Measurements from ENCODE around the gene PGP. TPM values are rescaled to one million over a fixed set of nuclear protein-coding genes. Genes with fewer than 3 reads are reported as not detected.

The PGP gene
- total RNA-seq, 1 experiment from 2014 or later: 32.6 TPM

GRCh38 chr16:2238150-2238837 lies 23.7 kb upstream of the PGP start:
- Histone ChIP-seq H3K4me1 (ENCODE audit: control insufficient read depth in 1 of 2, insufficient read depth in 2 of 2, low read length in 2 of 2) (peaks cover 0 to 14% of the 10 kb centered on the region in 2 experiments; a peak in 3 of 4 replicates), H3K27me3 (ENCODE audit: insufficient read depth, low read length) (no peaks in the 10 kb centered on the region), H4K20me1 (ENCODE audit: insufficient read depth) (no peaks in the 10 kb centered on the region), H3K4me2 (ENCODE audit: low read length) (no peak overlapping the region), H3K9me2 (ENCODE audit: insufficient read depth) (no peaks in the 10 kb centered on the region), H3K27ac (ENCODE audit: low read depth, low read length) (no peak overlapping the region; the same call in 1 of the 2 replicates), H2AFZ (ENCODE audit: low read depth, low read length, poor library complexity, severe bottlenecking) (no peak overlapping the region), H3K9me3 (ENCODE audit: control insufficient read depth in 1 of 2, insufficient read depth in 1 of 2, low read depth in 1 of 2, low read length in 2 of 2) (no peaks in the 10 kb centered on the region), H3K9ac (ENCODE audit: low read length) (no peak overlapping the region), H3K36me3 (ENCODE audit: control insufficient read depth in 1 of 2, insufficient read depth in 2 of 2, low read length in 2 of 2) (peaks cover 4 to 15% of the 10 kb centered on the region in 2 experiments; a peak in 2 of 4 replicates), H3K4me3 (replicated peaks in 1 of 2; ENCODE audit: low read depth in 1 of 2, low read length in 2 of 2) (no peak overlapping the region), H3K79me2 (ENCODE audit: insufficient read depth, low read length) (peaks cover 2% of the 10 kb centered on the region; the same call in 1 of the 2 replicates)
- BruUV-seq (replicated peaks): no TSS peak
- DNase-seq (ENCODE audit: low read depth, low spot score) (no peak), ATAC-seq (peak; percentile 14)
- intact Hi-C loops (cut with micrococcal nuclease): no loop called here
- ChIA-PET RAD21 (ENCODE audit: low non-redundant PET in 1 of 2, low total read pairs in 2 of 2, uncharacterized antibody in 2 of 2, unreplicated experiment in 2 of 2) (interaction anchor here in 1 of 2 experiments (0.8 kb wide), 1 partner anchor 43 kb away, joined by 3 read pairs; no protein-coding TSS in a partner anchor), POLR2A (interaction anchor here (1.2 to 1.5 kb wide), 2 partner anchors 12 to 13 kb away, joined by 6 to 8 read pairs; partner anchors contain the start of gene ECI1), CTCF (no interaction called here)
- TF ChIP-seq CBX3 (IDR thresholded peaks at IDR 0.05; ENCODE audit: low read depth): no peak
- TF ChIP-seq CEBPB (IDR thresholded peaks at IDR 0.05; ENCODE audit: low read depth): no peak
- TF ChIP-seq FOSL1 (IDR thresholded peaks at IDR 0.05; ENCODE audit: low read depth): no peak
- no peak for TF ChIP-seq POLR2AphosphoS5 (IDR thresholded peaks at IDR 0.05; ENCODE audit: low read depth, low read length)
- TF ChIP-seq CTCF (IDR thresholded peaks at IDR 0.05 in 2 of 3, conservative IDR thresholded peaks at IDR 0.05 in 1 of 3; ENCODE audit: borderline replicate concordance in 1 of 3, insufficient read depth in 1 of 3, low read depth in 2 of 3, low read length in 2 of 3): no peak
- TF ChIP-seq EGR1 (IDR thresholded peaks at IDR 0.05; ENCODE audit: low read depth): no peak
- no peak for TF ChIP-seq MAX (IDR thresholded peaks at IDR 0.05)
- no peak for TF ChIP-seq ZBTB33 (IDR thresholded peaks at IDR 0.05; ENCODE audit: extremely low read depth, insufficient replicate concordance, low read length)
- no peak for TF ChIP-seq EZH2 (IDR thresholded peaks at IDR 0.05)
- no peak for TF ChIP-seq POLR2A (IDR thresholded peaks at IDR 0.05; ENCODE audit: borderline replicate concordance, extremely low read depth, insufficient read depth, insufficient read length)
- TF ChIP-seq TCF7L2 (IDR thresholded peaks at IDR 0.05; ENCODE audit: borderline replicate concordance, extremely low read depth, insufficient read depth, insufficient read length): no peak
- no peak for TF ChIP-seq ATF3 (IDR thresholded peaks at IDR 0.05)
- TF ChIP-seq REST (IDR thresholded peaks at IDR 0.05; ENCODE audit: low read depth): no peak
- no peak for TF ChIP-seq RAD21 (IDR thresholded peaks at IDR 0.05; ENCODE audit: low read depth)
- TF ChIP-seq ZFX (IDR thresholded peaks at IDR 0.05): no peak
- no peak; the same call in 1 of the 2 replicates for TF ChIP-seq SIN3A (IDR thresholded peaks at IDR 0.05; ENCODE audit: low read depth)
- TF ChIP-seq SRF (IDR thresholded peaks at IDR 0.05; ENCODE audit: low read depth): no peak
- no peak for TF ChIP-seq JUND (IDR thresholded peaks at IDR 0.05)
- no peak for TF ChIP-seq ELF1 (IDR thresholded peaks at IDR 0.05; ENCODE audit: borderline replicate concordance, low read depth)
- no peak for TF ChIP-seq ZNF274 (IDR thresholded peaks at IDR 0.05; ENCODE audit: low read depth, low read length)
